Measurements from ENCODE around the gene MLXIP.
"Not testable (repeated sequence)": the region's sequence is repeated elsewhere in the genome, so short reads cannot be mapped to it uniquely, and the experiment has no call there.

MLXIP gene

GRCh38 chr12:122158700-122159285 lies 80.2 kb downstream of the MLXIP start:
- no peak for DNase-seq

- DNase-seq: no peak
These were observed 81.3 kb downstream of the MLXIP start for GRCh38 chr12:122159882-122160281.

- no peak for DNase-seq
These were observed 82.2 kb downstream of the MLXIP start for GRCh38 chr12:122160761-122161160.

GRCh38 chr12:122161682-122162081 lies 83.1 kb downstream of the MLXIP start:
- DNase-seq: no peak

GRCh38 chr12:122162976-122163375 lies 84.4 kb downstream of the MLXIP start:
- DNase-seq: no peak

- no peak for DNase-seq
These were observed 88.1 kb downstream of the MLXIP start for GRCh38 chr12:122166422-122167349.

GRCh38 chr12:122167356-122167925 lies 88.9 kb downstream of the MLXIP start:
- DNase-seq: no peak

GRCh38 chr12:122168492-122168891 lies 89.9 kb downstream of the MLXIP start:
- DNase-seq: no peak

GRCh38 chr12:122171399-122171798 lies 92.8 kb downstream of the MLXIP start:
- DNase-seq: no peak

GRCh38 chr12:122172262-122172939 lies 93.8 kb downstream of the MLXIP start:
- no peak for DNase-seq

GRCh38 chr12:122174155-122174845 lies 95.7 kb downstream of the MLXIP start, which contains the start of gene IL31:
TSS of gene IL31 (minus strand) at chr12:122174221. CDS start at chr12:122174172, 49 bp downstream.
- no peak for DNase-seq

GRCh38 chr12:122176473-122176872 lies 97.9 kb downstream of the MLXIP start:
- not testable (repeated sequence) for DNase-seq

GRCh38 chr12:122182887-122183587 lies 104.5 kb downstream of the MLXIP start, which contains the start of gene LRRC43:
TSS of gene LRRC43 (plus strand) at chr12:122183123. CDS start at chr12:122183145, 22 bp downstream.
- DNase-seq: no peak

GRCh38 chr12:122183588-122183940 lies 105.0 kb downstream of the MLXIP start:
- no peak for DNase-seq

- DNase-seq: no peak
These were observed 106.0 kb downstream of the MLXIP start for GRCh38 chr12:122184517-122184916.

- no peak for DNase-seq
These were observed 106.5 kb downstream of the MLXIP start for GRCh38 chr12:122185079-122185478.

GRCh38 chr12:122185494-122186082 lies 107.0 kb downstream of the MLXIP start:
- DNase-seq: no peak

GRCh38 chr12:122187466-122187865 lies 108.9 kb downstream of the MLXIP start:
- no peak for DNase-seq

GRCh38 chr12:122189626-122190475 lies 111.3 kb downstream of the MLXIP start:
- no peak for DNase-seq

Measured in activated CD4-positive, alpha-beta T cell treated with anti-CD3 and anti-CD28 coated beads for 1 hour (primary cell).